ENCODE data around the gene FCN3.
"Not testable (repeated sequence)": the region's sequence is repeated elsewhere in the genome, so short reads cannot be mapped to it uniquely, and the experiment has no call there.

GRCh38 chr1:27384797-27385196 lies 10.2 kb upstream of the FCN3 start:
- not testable (repeated sequence) for TF ChIP-seq CTCF, POLR2A (IDR thresholded peaks at IDR 0.05)
